CD4-positive, alpha-beta T cell treated with Interleukin-1 beta for 1 hour (primary cell): ENCODE results near the gene MPRIP.

Experiments
- DNase-seq, 2 donors: peaks; one replicate each; pipeline ENCODE4 v3.0.0-alpha.2; 2020 to 2022

MPRIP gene

DNA sequence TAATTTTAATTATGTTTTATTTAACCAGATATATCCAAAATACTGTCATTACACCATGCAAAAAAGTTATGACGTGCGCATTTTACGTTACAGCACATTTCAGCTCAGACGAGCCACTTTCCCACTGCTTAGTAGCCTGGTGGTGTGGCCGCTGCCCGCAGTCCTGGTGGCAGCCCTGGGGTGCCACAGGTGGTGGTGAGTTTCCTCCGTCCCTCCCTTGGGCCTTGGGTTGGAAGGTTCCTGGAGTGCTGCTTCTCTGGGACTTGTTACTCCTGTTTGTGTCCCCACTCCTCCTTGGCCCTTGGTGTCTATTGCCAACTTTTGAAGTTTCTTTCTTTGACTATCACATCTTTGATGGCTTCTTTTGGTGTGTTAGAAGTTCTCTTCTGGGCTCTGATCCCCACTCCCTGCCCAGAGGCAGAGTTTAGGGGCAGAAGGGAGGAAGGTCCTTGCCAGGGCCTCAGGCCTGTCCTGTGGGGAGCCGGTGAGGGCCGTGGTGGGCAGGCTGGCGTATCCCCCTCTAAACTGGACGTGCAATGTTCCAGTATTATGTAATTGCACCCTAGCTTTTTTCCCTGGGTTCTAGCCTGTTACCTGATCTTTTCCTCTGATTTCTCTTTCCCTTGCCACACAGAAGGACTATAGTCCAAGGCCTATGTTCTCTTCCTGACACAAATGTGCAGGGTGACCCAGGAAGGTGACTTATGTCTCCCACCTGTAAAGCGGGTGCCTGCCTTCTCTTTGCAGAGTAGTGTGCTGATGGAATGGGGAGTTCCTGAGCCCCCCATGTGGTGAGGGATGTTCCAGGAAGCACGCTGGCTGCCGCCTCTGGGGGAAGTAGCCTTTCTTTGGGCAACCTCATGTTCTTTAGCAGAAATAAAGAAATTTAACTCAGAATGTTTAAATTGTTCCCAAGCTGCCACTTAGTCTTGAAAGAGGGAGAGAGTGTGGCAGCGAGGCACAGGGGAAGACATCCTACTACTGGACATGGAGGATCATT, 8.4 kb downstream of the MPRIP start:
- no peak for DNase-seq

- no peak for DNase-seq
These were observed 9.1 kb downstream of the MPRIP start for GRCh38 chr17:17051380-17051779.

- no peak for DNase-seq
These were observed 9.7 kb downstream of the MPRIP start for GRCh38 chr17:17051791-17052461.

GRCh38 chr17:17052462-17053221, 10.4 kb downstream of the MPRIP start:
- DNase-seq, result no peak

DNA sequence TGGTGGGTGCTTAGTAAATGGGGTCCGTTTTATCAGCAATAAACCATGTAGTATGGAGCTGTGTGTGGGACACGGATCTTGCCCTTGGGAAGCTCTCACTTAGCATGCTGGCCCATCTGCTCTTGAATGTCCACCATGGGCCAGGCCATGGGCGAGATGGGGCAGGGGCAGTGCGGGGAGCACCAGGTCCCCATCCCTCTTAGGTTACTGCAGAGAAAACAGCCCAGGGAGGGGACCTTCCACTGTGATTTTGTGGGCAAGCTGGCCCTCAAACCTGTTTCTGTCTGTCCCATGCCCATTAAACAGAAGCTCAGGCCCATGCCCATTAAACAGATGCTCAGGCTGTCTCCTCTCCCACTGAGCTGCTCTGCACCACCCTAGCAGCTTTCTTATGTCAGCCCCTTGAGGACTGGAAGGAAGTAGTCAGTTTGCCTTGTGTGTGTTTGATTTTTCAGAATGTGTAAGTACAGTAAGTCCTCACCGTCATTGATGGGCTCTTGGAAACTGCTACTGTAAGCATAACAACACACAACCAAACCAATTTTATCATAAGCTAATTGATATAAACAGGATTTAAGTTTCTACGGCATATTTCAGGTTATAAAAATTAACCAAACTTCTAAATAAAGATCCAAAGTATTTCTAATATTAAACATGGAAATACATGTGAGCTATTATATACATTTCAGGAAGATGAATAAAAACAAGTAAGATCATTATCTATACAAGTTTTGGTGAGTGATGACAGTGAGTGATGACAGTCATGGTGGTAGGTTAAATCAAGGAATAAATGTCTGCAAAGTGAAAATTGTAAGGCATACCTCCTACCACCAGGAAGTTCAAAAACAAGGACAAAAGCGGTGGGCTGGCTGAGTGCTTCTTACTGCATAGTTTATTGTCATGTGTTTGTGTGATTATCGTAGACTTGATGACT, 11.5 kb downstream of the MPRIP start:
- DNase-seq, result no peak

DNA sequence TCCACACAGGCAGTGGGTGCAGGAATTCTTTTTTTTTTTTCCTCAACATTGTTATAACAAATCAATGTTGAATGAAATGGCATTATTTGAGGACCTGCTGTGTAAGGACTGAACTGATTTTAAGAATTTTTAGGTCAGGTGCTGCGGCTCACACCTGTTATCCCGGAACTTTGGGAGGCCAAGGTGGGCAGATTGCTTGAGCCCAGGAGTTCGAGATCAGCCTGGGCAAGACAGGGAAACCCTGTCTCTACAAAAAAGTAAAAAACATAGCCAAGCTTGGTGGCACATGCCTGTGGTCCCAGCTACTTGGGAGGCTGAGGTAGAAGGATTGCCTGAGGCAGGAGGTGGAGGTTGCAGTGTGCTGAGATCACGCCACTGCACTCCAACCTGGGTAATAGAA, 12.4 kb downstream of the MPRIP start:
- no peak for DNase-seq

DNA sequence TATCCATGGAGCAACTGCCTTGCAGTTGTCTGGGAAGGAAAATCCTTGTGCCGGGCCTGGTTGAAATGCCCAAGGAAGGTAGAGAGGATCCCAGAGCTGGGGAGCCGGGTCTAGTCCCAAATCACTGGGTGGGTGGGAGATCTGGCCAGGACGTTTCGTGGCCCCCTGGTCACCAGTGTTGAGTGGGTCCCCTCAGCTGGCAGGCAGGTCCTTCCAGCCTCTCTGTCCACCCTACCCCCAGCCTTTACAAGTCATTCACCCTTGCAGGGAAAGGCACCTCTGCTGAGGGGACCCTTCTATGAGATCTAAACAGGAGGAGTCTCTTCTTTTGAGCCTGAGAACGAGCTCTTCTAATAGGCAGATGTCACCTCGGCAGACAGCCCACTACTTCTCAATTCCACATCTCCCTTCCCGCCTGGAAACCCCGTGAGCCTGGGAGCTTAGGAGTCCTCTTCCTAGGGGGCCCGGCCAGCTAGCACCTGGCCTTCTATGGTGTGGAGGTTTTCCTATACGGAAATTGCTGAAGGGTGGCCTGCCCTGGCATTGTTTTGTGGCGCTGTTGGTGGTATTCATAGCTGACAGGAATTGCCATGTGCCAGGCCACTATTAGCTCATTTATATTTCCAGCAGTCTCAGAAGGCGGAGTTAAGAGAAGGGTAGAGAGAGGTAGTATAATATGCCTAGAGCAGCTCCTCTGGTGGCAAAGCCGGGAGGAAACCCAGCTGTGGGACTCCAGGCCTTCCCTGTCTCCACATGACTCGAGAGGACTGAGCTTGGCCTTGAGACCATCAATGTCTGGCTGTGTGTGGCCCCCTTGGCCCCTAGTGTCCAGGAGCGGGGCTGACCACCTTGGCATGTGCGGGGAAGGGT, 13.3 kb downstream of the MPRIP start:
- DNase-seq, result no peak

DNA sequence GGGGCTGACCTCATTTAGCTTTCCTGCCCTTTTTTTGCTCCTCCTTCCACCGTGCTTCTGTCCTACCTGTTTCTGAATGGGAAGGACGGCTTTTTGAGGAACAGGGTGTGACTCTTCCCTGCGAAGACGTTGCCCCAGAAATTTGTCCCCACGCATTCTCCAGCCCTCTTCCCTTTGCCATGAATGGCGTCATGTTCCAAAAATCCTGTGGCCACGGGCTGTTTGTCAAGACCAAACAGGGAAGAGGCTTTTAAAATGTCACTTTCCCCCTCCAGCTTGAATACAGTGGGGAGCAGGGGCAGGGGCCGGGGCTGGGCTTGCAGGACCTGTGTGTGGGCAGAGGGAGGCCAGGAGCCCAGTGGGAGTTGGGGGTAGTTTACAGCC, 13.9 kb downstream of the MPRIP start:
- DNase-seq, result no peak

- no peak for DNase-seq
These were observed 14.8 kb downstream of the MPRIP start for GRCh38 chr17:17057057-17057551.

GRCh38 chr17:17058304-17058703, 16.0 kb downstream of the MPRIP start:
- DNase-seq, result no peak

GRCh38 chr17:17059301-17059890, 17.1 kb downstream of the MPRIP start:
- DNase-seq, result no peak

- DNase-seq, result no peak
These were observed 18.0 kb downstream of the MPRIP start for GRCh38 chr17:17060001-17060922.

GRCh38 chr17:17060930-17061329, 18.7 kb downstream of the MPRIP start:
- no peak for DNase-seq

DNA sequence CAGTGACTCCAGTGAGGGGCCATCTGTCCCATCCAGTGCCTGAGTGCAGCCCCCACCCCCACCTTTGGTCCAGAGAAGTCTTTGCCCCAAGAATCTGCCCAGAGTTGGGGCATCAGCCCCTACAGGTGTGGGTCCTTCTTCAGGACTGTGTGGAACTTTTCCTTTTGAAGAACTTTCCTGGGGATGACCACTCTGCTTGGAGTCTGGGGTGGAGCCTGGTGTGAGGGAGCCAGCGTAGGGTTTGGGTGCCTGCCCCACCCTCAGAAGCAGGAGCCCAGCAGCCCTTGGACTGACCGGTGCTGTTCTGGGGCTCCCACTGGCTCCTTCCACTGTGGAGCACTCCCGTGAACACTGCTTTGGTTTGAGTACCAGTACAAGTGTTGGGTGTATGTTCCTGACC, 19.3 kb downstream of the MPRIP start:
- DNase-seq, result no peak

DNA sequence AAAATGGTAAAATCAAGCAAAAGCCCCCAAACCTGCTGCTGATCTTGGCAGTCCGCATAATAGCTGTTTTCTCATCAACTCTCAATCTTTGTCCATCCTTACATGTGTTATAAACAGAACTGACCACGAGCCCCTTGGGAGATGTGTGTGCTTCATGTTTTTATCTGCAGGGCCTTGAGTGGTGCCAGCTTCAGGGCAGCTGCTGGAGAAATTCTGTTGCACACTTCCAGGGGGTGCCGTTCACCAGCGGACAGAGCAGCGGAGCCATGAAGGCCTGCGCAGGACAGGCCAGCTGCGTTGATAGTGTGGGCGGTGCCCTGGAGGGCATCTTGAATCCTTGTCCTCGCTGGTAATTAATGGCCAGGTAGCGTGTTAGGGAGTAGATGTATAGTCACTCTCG, 20.1 kb downstream of the MPRIP start:
- no peak for DNase-seq

DNA sequence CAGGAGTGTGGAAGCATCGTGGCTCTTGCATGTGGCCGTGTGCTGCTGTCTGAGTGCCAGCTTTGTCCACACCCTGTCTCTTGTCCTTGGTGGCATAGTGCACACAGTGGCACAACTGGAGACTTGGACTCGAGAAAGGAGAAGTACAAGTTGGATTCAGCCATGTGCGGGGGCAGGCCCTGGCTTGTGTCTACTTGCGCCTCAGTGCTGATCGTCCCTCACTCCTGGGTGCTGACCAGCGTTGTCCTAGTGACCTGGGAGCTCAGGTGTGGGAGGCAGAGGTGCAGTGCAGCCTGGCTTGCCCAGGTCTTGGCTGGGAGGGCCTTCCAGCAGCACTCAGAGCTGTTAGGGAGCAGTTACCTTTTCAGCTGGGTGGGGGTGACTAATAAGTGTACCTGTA, 20.6 kb downstream of the MPRIP start:
- DNase-seq, result no peak

DNA sequence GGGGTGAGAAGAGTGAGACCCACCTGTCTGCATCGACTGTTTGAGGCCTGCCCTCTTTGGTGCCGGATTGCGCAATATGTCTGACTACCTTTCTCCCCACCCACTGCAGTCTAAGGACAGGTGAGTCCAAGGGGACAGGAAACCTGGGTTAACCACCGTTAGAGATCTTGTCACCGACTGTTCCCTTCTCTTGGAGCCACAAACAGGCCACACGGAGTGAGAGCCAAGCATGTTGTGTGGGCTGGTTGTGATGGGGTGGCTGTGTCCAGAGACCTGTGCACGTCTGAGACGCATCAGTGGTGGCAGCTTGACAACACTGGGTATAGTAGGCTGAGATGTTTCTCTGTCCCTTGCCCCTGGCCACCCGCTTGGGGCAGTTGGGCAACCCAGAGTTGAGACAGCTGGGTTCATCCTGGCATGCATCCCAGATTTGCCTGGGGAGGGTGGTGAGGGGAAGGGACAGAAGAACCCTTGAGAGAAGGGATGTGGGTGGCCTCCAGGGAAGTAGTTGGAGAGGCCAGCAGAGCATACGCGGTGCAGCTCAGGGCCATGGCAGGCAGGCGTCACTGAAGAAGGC, 21.4 kb downstream of the MPRIP start:
- DNase-seq, result no peak

- DNase-seq, result no peak
These were observed 22.1 kb downstream of the MPRIP start for GRCh38 chr17:17064322-17064721.

DNA sequence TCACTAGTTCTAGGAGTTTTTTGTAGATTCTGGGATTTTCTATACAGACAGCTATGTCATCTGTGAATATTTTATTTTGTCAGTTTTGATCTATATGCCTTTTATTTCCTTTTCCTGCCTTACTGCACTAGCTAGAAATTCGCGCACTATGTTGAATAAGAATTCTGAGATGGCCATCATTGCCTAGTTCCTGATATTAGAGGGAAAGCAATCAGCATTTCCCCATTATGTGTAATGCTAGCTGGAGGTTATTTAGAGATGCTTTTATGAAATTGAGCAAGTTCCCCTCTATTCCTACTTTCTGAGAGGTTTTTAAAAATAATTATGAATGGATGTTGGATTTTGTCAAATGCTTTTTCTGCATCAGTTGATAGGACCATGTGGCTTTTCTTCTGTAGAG, 23.8 kb downstream of the MPRIP start:
- no peak for DNase-seq
